ENCODE data around the gene PEMT.

DNA sequence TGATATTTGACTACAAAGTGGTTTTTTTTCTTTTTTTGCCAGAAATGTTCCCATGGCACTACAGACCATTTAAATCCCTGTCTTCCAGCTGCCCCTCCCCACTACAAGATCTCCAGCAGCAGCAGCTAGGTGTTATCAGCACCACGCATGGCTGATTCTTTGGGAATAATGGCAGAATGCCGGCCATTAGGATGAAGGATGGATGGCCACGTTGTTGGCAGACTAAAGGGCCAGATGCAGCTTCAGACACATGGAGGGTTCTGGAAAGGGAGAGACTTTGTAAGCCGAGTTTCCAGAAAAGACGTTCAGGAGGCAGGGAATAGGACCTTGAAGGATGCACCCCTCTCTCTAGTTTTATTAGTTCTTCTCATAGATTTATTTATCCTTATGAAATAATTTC lies 125.0 kb downstream of the PEMT start:
- no peak for TF ChIP-seq CTCF (IDR thresholded peaks at IDR 0.05)
- TF ChIP-seq EP300 (IDR thresholded peaks at IDR 0.05; ENCODE audit: low read depth), result no peak
- TF ChIP-seq POLR2A (IDR thresholded peaks at IDR 0.05), result no peak
- no peak for TF ChIP-seq POLR2AphosphoS5 (IDR thresholded peaks at IDR 0.05)

Measured in transverse colon (tissue), 4 donors.